GM12865 (cell line): ENCODE measurements around the gene EPN3.

Experiments
- DNase-seq: peaks from one replicate; pipeline ENCODE4 v3.0.0; 2010; ENCODE audit warnings: low read depth
- H3K4me3 ChIP-seq: 2 replicates; pipeline ENCODE4 v1.5.1; 2011; ENCODE audit warnings: mild to moderate bottlenecking, low read depth, low read length, control low read depth
- CTCF ChIP-seq: IDR thresholded peaks from 2 replicates; pipeline ENCODE4 v1.5.1; 2011; ENCODE audit warnings: low read length, control low read depth, low read depth, inconsistent platforms; ENCODE audit not compliant: insufficient read depth; ENCODE audit errors: missing control alignments

EPN3 gene

GRCh38 chr17:50492214-50492613, 40.3 kb upstream of the EPN3 start:
- no peak for TF ChIP-seq CTCF
- no peak for DNase-seq
- no peak overlapping the region for H3K4me3 ChIP-seq

GRCh38 chr17:50493744-50494143, 38.8 kb upstream of the EPN3 start:
- no peak for DNase-seq
- TF ChIP-seq CTCF, result no peak
- H3K4me3 ChIP-seq, result no peak overlapping the region

GRCh38 chr17:50495217-50495823, 37.2 kb upstream of the EPN3 start:
- H3K4me3 ChIP-seq, result no peak overlapping the region
- no peak for TF ChIP-seq CTCF
- DNase-seq, result no peak

GRCh38 chr17:50495918-50496317, 36.6 kb upstream of the EPN3 start:
- no peak for TF ChIP-seq CTCF
- DNase-seq, result no peak
- no peak overlapping the region for H3K4me3 ChIP-seq

GRCh38 chr17:50498021-50498874, 34.3 kb upstream of the EPN3 start:
- DNase-seq, result no peak
- H3K4me3 ChIP-seq, result no peak overlapping the region
- no peak for TF ChIP-seq CTCF

GRCh38 chr17:50499270-50499669, 33.3 kb upstream of the EPN3 start:
- H3K4me3 ChIP-seq, result no peak overlapping the region
- DNase-seq, result no peak
- TF ChIP-seq CTCF, result no peak
